GM13977 (cell line): ENCODE results near the gene ZC3H12C.

Experiments used
- DNase-seq: peaks from one replicate; pipeline ENCODE4 v3.0.0; 2012; ENCODE audit warnings: low spot score
- CTCF ChIP-seq: IDR thresholded peaks from 2 replicates; pipeline ENCODE4 v1.5.1; 2012; ENCODE audit warnings: mild to moderate bottlenecking, control low read depth; ENCODE audit not compliant: insufficient read depth; ENCODE audit errors: extremely low read depth, missing control alignments
- in situ Hi-C: fragments of 300-500 bp; cut with MboI; formaldehyde crosslinking; loops from one replicate; pipeline ENCODE4 v1.12.0; 2022; ENCODE audit warnings: low sequenced_read_pairs, low pct_unique_long_range_greater_than_20kb, mixed read lengths, inconsistent platforms; ENCODE audit not compliant: unreplicated experiment

Gene ZC3H12C

GRCh38 chr11:110153474-110153873 lies 60.3 kb downstream of the ZC3H12C start:
- DNase-seq = no peak
- in situ Hi-C loops = no loop called here
- TF ChIP-seq CTCF = no peak

- DNase-seq = no peak
- in situ Hi-C loops = no loop called here
- no peak for TF ChIP-seq CTCF
Observed at GRCh38 chr11:110156503-110156902, 63.3 kb downstream of the ZC3H12C start.

GRCh38 chr11:110158317-110159200 lies 65.4 kb downstream of the ZC3H12C start:
- no peak for TF ChIP-seq CTCF
- in situ Hi-C loops = no loop called here
- DNase-seq = no peak

GRCh38 chr11:110159476-110159875 lies 66.3 kb downstream of the ZC3H12C start:
- DNase-seq = no peak
- no peak for TF ChIP-seq CTCF
- in situ Hi-C loops = no loop called here

GRCh38 chr11:110160016-110160415 lies 66.8 kb downstream of the ZC3H12C start:
- no peak for DNase-seq
- in situ Hi-C loops = no loop called here
- no peak for TF ChIP-seq CTCF

GRCh38 chr11:110160437-110160836 lies 67.2 kb downstream of the ZC3H12C start:
- in situ Hi-C loops = no loop called here
- TF ChIP-seq CTCF = no peak
- no peak for DNase-seq
